GM23338 (cell line): Measurements from ENCODE around the gene CNTNAP4. TPM values are rescaled to one million over a fixed set of nuclear protein-coding genes. Genes with fewer than 3 reads are reported as not detected.

ENCODE experiments used
- ATAC-seq: fragments of 200-7000 bp; cut with Tn5 transposase; 3 replicates; pipeline ENCODE4 v1.9.1; 2020
- DNase-seq: peaks from one replicate; pipeline ENCODE4 v3.0.0-alpha.2; 2015; ENCODE audit warnings: low spot score
- H2AFZ ChIP-seq: fragments of 200-600 bp; sonication (generic); 2 replicates; pipeline ENCODE4 v1.8.0; 2016; ENCODE audit warnings: antibody characterized with exemption, mild to moderate bottlenecking, moderate library complexity
- H3F3A ChIP-seq: fragments of 200-600 bp; sonication (generic); replicated peaks from 2 replicates; pipeline ENCODE4 v1.8.0; 2017; ENCODE audit warnings: antibody characterized with exemption, mixed run types, low read depth
- H3K27ac ChIP-seq: fragments of 200-600 bp; sonication (generic); 2 replicates; pipeline ENCODE4 v1.6.1; 2016; ENCODE audit warnings: low read depth
- H3K27me3 ChIP-seq: fragments of 200-600 bp; sonication (generic); 2 replicates; pipeline ENCODE4 v1.8.0; 2016; ENCODE audit warnings: mild to moderate bottlenecking, mixed run types, moderate library complexity; ENCODE audit not compliant: insufficient read depth
- H3K36me3 ChIP-seq: fragments of 200-600 bp; sonication (generic); 2 replicates; pipeline ENCODE4 v1.8.0; 2016; ENCODE audit warnings: mild to moderate bottlenecking; ENCODE audit not compliant: insufficient read depth
- H3K4me1 ChIP-seq: fragments of 200-600 bp; sonication (generic); 2 replicates; pipeline ENCODE4 v1.8.0; 2016; ENCODE audit warnings: mild to moderate bottlenecking, moderate library complexity; ENCODE audit not compliant: insufficient read depth
- H3K4me2 ChIP-seq: fragments of 200-600 bp; sonication (generic); 2 replicates; pipeline ENCODE4 v1.7.1; 2017; ENCODE audit warnings: mixed run types
- H3K4me3 ChIP-seq: fragments of 200-600 bp; sonication (generic); 2 replicates; pipeline ENCODE4 v1.6.1; 2016; ENCODE audit warnings: mixed run types
- H3K79me2 ChIP-seq: fragments of 200-600 bp; sonication (generic); replicated peaks from 2 replicates; pipeline ENCODE4 v1.8.0; 2017; ENCODE audit warnings: mild to moderate bottlenecking; ENCODE audit not compliant: insufficient read depth
- H3K9me2 ChIP-seq: fragments of 200-600 bp; sonication (generic); 2 replicates; pipeline ENCODE4 v1.8.0; 2017; ENCODE audit not compliant: insufficient read depth
- H4K20me1 ChIP-seq: fragments of 200-600 bp; sonication (generic); replicated peaks from 2 replicates; pipeline ENCODE4 v1.8.0; 2017; ENCODE audit warnings: mild to moderate bottlenecking; ENCODE audit not compliant: insufficient read depth
- H3K27ac Mint-ChIP-seq: 2 replicates; pipeline ENCODE4 v1.8.0; 2020; ENCODE audit warnings: inconsistent platforms, mild to moderate bottlenecking, moderate library complexity, mixed read lengths
- H3K27me3 Mint-ChIP-seq: 3 replicates; pipeline ENCODE4 v1.8.0; 2022; ENCODE audit warnings: low read depth, mild to moderate bottlenecking, moderate library complexity, mixed read lengths, inconsistent platforms; ENCODE audit not compliant: insufficient read depth, poor library complexity
- H3K36me3 Mint-ChIP-seq: 3 replicates; pipeline ENCODE4 v1.8.0; 2021; ENCODE audit warnings: low read depth, mild to moderate bottlenecking, inconsistent platforms, moderate library complexity, mixed read lengths
- H3K4me1 Mint-ChIP-seq: 3 replicates; pipeline ENCODE4 v1.8.0; 2020; ENCODE audit warnings: mild to moderate bottlenecking, inconsistent platforms, mixed read lengths
- H3K4me3 Mint-ChIP-seq: 3 replicates; pipeline ENCODE4 v1.8.0; 2021; ENCODE audit warnings: moderate library complexity, mild to moderate bottlenecking, inconsistent platforms, mixed read lengths
- H3K9me3 Mint-ChIP-seq: 3 replicates; pipeline ENCODE4 v1.8.0; 2020; ENCODE audit warnings: moderate library complexity, mild to moderate bottlenecking, inconsistent platforms, mixed read lengths
- CREB1 ChIP-seq: fragments of 250-450 bp; sonication (Bioruptor Pico); IDR thresholded peaks from 2 replicates; pipeline ENCODE4 v1.5.0; 2020; ENCODE audit warnings: low read depth, mild to moderate bottlenecking, moderate library complexity
- CTCF ChIP-seq, 2 experiments: fragments of 200-600 bp in 1 of 2; sonication (generic) in 1 of 2; conservative IDR thresholded peaks; 2 replicates each; pipeline versions ENCODE4 v1.5.1 to v1.6.1; 2016 to 2017; ENCODE audit warnings: antibody characterized with exemption in 2 of 2, low read depth in 2 of 2, mild to moderate bottlenecking in 2 of 2, moderate library complexity in 1 of 2
- ETS1 ChIP-seq: IDR thresholded peaks from 2 replicates; pipeline ENCODE4 v1.6.1; 2016; ENCODE audit warnings: antibody characterized with exemption
- EZH2 ChIP-seq: fragments of 200-600 bp; sonication (generic); IDR thresholded peaks from one replicate; pipeline ENCODE4 v1.8.0; 2017; ENCODE audit warnings: antibody characterized with exemption, mild to moderate bottlenecking, low read depth; ENCODE audit not compliant: unreplicated experiment
- EZH2phosphoT487 ChIP-seq: fragments of 200-600 bp; sonication (generic); IDR thresholded peaks from one replicate; pipeline ENCODE4 v1.8.1; 2018; ENCODE audit warnings: antibody characterized with exemption; ENCODE audit not compliant: unreplicated experiment
- JUNB ChIP-seq: IDR thresholded peaks from one replicate; pipeline ENCODE4 v1.6.1; 2016; ENCODE audit warnings: antibody characterized with exemption; ENCODE audit not compliant: unreplicated experiment
- NANOG ChIP-seq: IDR thresholded peaks from 2 replicates; pipeline ENCODE4 v1.6.1; 2016; ENCODE audit warnings: antibody characterized with exemption, borderline replicate concordance
- POLR2AphosphoS5 ChIP-seq: IDR thresholded peaks from 2 replicates; pipeline ENCODE4 v1.6.1; 2016; ENCODE audit warnings: antibody characterized with exemption, low read depth
- REST ChIP-seq: IDR thresholded peaks from one replicate; pipeline ENCODE4 v1.6.1; 2018; ENCODE audit warnings: antibody characterized with exemption; ENCODE audit not compliant: unreplicated experiment
- STAT1 ChIP-seq: IDR thresholded peaks from one replicate; pipeline ENCODE4 v1.6.1; 2016; ENCODE audit warnings: antibody characterized with exemption; ENCODE audit not compliant: unreplicated experiment
- ZNF114 ChIP-seq: fragments of 250-450 bp; sonication (Bioruptor Pico); IDR thresholded peaks from 2 replicates; pipeline ENCODE4 v1.5.0; 2020; ENCODE audit warnings: mild to moderate bottlenecking, moderate library complexity
- ZNF331 ChIP-seq: fragments of 250-450 bp; sonication (Bioruptor Pico); IDR thresholded peaks from 2 replicates; pipeline ENCODE4 v1.5.0; 2020; ENCODE audit warnings: low read depth, mild to moderate bottlenecking, moderate library complexity
- ZNF462 ChIP-seq: fragments of 250-450 bp; sonication (Bioruptor Pico); IDR thresholded peaks from 2 replicates; pipeline ENCODE4 v1.5.0; 2020; ENCODE audit warnings: mild to moderate bottlenecking, moderate library complexity
- polyA plus RNA-seq: library from polyadenylated mRNA; unstranded; fragments of >200 nt; fragmentation: Nextera tagmentation; extraction: Ambion mirVana; gene quantifications from 2 replicates; pipeline ENCODE4 v1.2.1, GENCODE V29; 2016
- total RNA-seq: library from RNA; depleted of rRNA; stranded (reverse); fragments of >200 nt; shearing (Covaris generic); gene quantifications from 2 replicates; pipeline ENCODE4 v1.2.3, GENCODE V29; 2014

Gene CNTNAP4
- total and polyA plus RNA-seq, 2 experiments from 2014 or later: not detected

- no peak overlapping the region for H3K27ac ChIP-seq
- DNase-seq (no peak), ATAC-seq (no peak)
- no peaks in the 10 kb centered on the region for H3K79me2 ChIP-seq
- no peaks in the 10 kb centered on the region for H3F3A ChIP-seq
- no peaks in the 10 kb centered on the region for H4K20me1 ChIP-seq
- H3K36me3 ChIP-seq: no peaks in the 10 kb centered on the region
- Mint-ChIP-seq H3K4me1 (no peaks in the 10 kb centered on the region), H3K36me3 (0 out of 3 replicates have a peak, but pooled peaks cover 3% of the 10 kb centered on the region), H3K9me3 (peaks cover 46% of the 10 kb centered on the region), H3K27me3 (no peaks in the 10 kb centered on the region), H3K27ac (no peak overlapping the region), H3K4me3 (no peak overlapping the region)
- no peaks in the 10 kb centered on the region for H3K27me3 ChIP-seq
- H3K4me1 ChIP-seq: no peaks in the 10 kb centered on the region
- H3K9me2 ChIP-seq: no peaks in the 10 kb centered on the region
- no peak for TF ChIP-seq REST
- TF ChIP-seq POLR2AphosphoS5: no peak
- no peak for TF ChIP-seq ETS1
- TF ChIP-seq JUNB: no peak
- no peak for TF ChIP-seq CTCF (conservative IDR thresholded peaks at IDR 0.05; ENCODE audit: low read depth in 2 of 2)
- TF ChIP-seq NANOG: no peak
- TF ChIP-seq CREB1 (CRISPR knock-in tag): no peak
- no peak for TF ChIP-seq ZNF114 (CRISPR knock-in tag)
- TF ChIP-seq STAT1: no peak
- TF ChIP-seq ZNF462 (CRISPR knock-in tag): no peak
- no peak for TF ChIP-seq EZH2phosphoT487
- TF ChIP-seq ZNF331 (CRISPR knock-in tag): no peak
- no peak for TF ChIP-seq EZH2
- H2AFZ ChIP-seq: no peak overlapping the region
- no peak overlapping the region for H3K4me2 ChIP-seq
- H3K4me3 ChIP-seq: no peak overlapping the region
Measured at GRCh38 chr16:76502555-76502954, 225.4 kb downstream of the CNTNAP4 start.
